ENCODE data around the gene KCTD4. TPM values are rescaled to one million over a fixed set of nuclear protein-coding genes. Genes with fewer than 3 reads are reported as not detected.

The KCTD4 gene
- total and polyA plus RNA-seq, 2 donors (not counting 3 experiments of a cell fraction or from before 2014, with no cell fraction given), result not detected

GRCh38 chr13:45238945-45239795 lies 38.3 kb upstream of the KCTD4 start:
- Histone ChIP-seq H3K9ac (replicated peaks; ENCODE audit: extremely low read depth, insufficient read depth, low read length) (no peak overlapping the region), H3K27me3 (ENCODE audit: control insufficient read depth in 2 of 2, insufficient read depth in 2 of 2, low read length in 2 of 2) (no peaks in the 10 kb centered on the region), H4K20me1 (replicated peaks; ENCODE audit: control insufficient read depth, extremely low read depth, insufficient read depth, low read length) (no peaks in the 10 kb centered on the region), H3K36me3 (ENCODE audit: control insufficient read depth in 2 of 2, extremely low read depth in 1 of 2, insufficient read depth in 2 of 2, low read length in 2 of 2) (no peaks in the 10 kb centered on the region), H3K79me2 (ENCODE audit: control insufficient read depth, insufficient read depth, low read length) (no peaks in the 10 kb centered on the region), H3K9me3 (replicated peaks; ENCODE audit: control insufficient read depth, insufficient read depth, low read length) (no peaks in the 10 kb centered on the region), H3K4me2 (ENCODE audit: insufficient read depth, low read length) (no peak overlapping the region), H3K27ac (ENCODE audit: insufficient read depth, low read depth, low read length) (no peak overlapping the region), H3K4me1 (ENCODE audit: control insufficient read depth, extremely low read depth, insufficient read depth, low read length) (no peaks in the 10 kb centered on the region), H3K4me3 (replicated peaks in 1 of 3; ENCODE audit: insufficient read depth in 1 of 3, low read depth in 1 of 3, low read length in 3 of 3) (no peak overlapping the region), H2AFZ (ENCODE audit: low read depth, low read length) (no peak overlapping the region), H3K9me1 (replicated peaks; ENCODE audit: control insufficient read depth, extremely low read depth, insufficient read depth, low read length) (no peaks in the 10 kb centered on the region)
- FAIRE-seq (no peak), DNase-seq (ENCODE audit: low read depth, low spot score) (no peak)
- CTCF ChIA-PET, result interaction anchor here (1.2 to 1.6 kb wide), 3 partner anchors 11 to 19 kb away, joined by 3 to 4 read pairs (median 3); no protein-coding TSS in a partner anchor
- dilution Hi-C loops (cut with MboI; ENCODE audit: extremely low pct_ligation_motif_present, low sequenced_read_pairs) (no loop called here), intact Hi-C loops (cut with micrococcal nuclease) (no loop called here)
- BruUV-seq (replicated peaks), result no TSS peak
- POLR2A ChIA-PET, result no interaction called here
- no peak for TF ChIP-seq JUN (IDR thresholded peaks at IDR 0.05; ENCODE audit: borderline replicate concordance, insufficient read depth, insufficient read length, low read depth)
- TF ChIP-seq, protein P1, sequence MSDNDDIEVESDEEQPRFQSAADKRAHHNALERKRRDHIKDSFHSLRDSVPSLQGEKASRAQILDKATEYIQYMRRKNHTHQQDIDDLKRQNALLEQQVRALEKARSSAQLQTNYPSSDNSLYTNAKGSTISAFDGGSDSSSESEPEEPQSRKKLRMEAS (IDR thresholded peaks at IDR 0.05; ENCODE audit: insufficient read depth, insufficient read length), result no peak
- no peak for TF ChIP-seq GATA2 (IDR thresholded peaks at IDR 0.05; ENCODE audit: insufficient read depth, insufficient read length, low read depth, low read length)

DNA sequence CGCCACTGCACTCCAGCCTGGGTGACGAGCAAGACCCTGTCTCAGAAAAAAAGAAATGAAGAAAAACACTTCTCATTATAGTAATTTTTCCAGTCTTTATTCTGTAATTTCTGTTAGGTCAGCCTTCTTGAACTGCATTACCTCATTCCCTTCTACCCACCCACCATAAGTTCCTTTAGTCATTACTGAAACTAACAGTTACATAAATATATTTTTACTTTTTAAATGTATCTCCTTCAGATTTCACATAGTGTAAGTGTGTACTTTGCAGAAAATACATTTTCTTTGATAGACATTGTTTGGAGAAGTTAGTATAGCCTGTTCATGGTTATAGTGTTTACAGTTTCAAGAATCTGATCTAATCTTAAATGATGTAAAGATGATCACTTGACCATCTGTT lies 31.7 kb upstream of the KCTD4 start:
- no peak for TF ChIP-seq GATA2 (IDR thresholded peaks at IDR 0.05; ENCODE audit: insufficient read depth, insufficient read length, low read depth, low read length)
- no peak for TF ChIP-seq FOS (IDR thresholded peaks at IDR 0.05; ENCODE audit: borderline replicate concordance, insufficient read depth, low read length)
- TF ChIP-seq, protein P1 (IDR thresholded peaks at IDR 0.05; ENCODE audit: insufficient read depth, insufficient read length), result no peak
- TF ChIP-seq, protein P2, sequence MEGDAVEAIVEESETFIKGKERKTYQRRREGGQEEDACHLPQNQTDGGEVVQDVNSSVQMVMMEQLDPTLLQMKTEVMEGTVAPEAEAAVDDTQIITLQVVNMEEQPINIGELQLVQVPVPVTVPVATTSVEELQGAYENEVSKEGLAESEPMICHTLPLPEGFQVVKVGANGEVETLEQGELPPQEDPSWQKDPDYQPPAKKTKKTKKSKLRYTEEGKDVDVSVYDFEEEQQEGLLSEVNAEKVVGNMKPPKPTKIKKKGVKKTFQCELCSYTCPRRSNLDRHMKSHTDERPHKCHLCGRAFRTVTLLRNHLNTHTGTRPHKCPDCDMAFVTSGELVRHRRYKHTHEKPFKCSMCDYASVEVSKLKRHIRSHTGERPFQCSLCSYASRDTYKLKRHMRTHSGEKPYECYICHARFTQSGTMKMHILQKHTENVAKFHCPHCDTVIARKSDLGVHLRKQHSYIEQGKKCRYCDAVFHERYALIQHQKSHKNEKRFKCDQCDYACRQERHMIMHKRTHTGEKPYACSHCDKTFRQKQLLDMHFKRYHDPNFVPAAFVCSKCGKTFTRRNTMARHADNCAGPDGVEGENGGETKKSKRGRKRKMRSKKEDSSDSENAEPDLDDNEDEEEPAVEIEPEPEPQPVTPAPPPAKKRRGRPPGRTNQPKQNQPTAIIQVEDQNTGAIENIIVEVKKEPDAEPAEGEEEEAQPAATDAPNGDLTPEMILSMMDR (IDR thresholded peaks at IDR 0.05; ENCODE audit: extremely low read depth in 1 of 2, insufficient read depth in 1 of 2, low read depth in 1 of 2, low read length in 2 of 2), result no peak
- no peak for TF ChIP-seq EZH2 (IDR thresholded peaks at IDR 0.05; ENCODE audit: borderline replicate concordance, low read depth, low read length, severe bottlenecking)
- TF ChIP-seq JUN (IDR thresholded peaks at IDR 0.05; ENCODE audit: borderline replicate concordance, insufficient read depth, insufficient read length, low read depth), result no peak
- Histone ChIP-seq H3K27ac (ENCODE audit: insufficient read depth, low read depth, low read length) (no peak overlapping the region), H3K4me1 (ENCODE audit: control insufficient read depth, extremely low read depth, insufficient read depth, low read length) (no peaks in the 10 kb centered on the region), H4K20me1 (replicated peaks; ENCODE audit: control insufficient read depth, extremely low read depth, insufficient read depth, low read length) (no peaks in the 10 kb centered on the region), H3K36me3 (ENCODE audit: control insufficient read depth in 2 of 2, extremely low read depth in 1 of 2, insufficient read depth in 2 of 2, low read length in 2 of 2) (no peaks in the 10 kb centered on the region), H3K4me2 (ENCODE audit: insufficient read depth, low read length) (no peak overlapping the region), H2AFZ (ENCODE audit: low read depth, low read length) (no peak overlapping the region), H3K4me3 (replicated peaks in 1 of 3; ENCODE audit: insufficient read depth in 1 of 3, low read depth in 1 of 3, low read length in 3 of 3) (no peak overlapping the region), H3K79me2 (ENCODE audit: control insufficient read depth, insufficient read depth, low read length) (no peaks in the 10 kb centered on the region), H3K9me1 (replicated peaks; ENCODE audit: control insufficient read depth, extremely low read depth, insufficient read depth, low read length) (no peaks in the 10 kb centered on the region), H3K9me3 (replicated peaks; ENCODE audit: control insufficient read depth, insufficient read depth, low read length) (no peaks in the 10 kb centered on the region), H3K27me3 (ENCODE audit: control insufficient read depth in 2 of 2, insufficient read depth in 2 of 2, low read length in 2 of 2) (no peaks in the 10 kb centered on the region), H3K9ac (replicated peaks; ENCODE audit: extremely low read depth, insufficient read depth, low read length) (no peak overlapping the region)
- intact Hi-C loops (cut with micrococcal nuclease), result no loop called here
- ChIA-PET POLR2A (no interaction called here), CTCF (interaction anchor here (0.6 to 2.9 kb wide), 4 partner anchors 9 to 72 kb away, joined by 3 to 14 read pairs (median 4); no protein-coding TSS in a partner anchor)
- DNase-seq (ENCODE audit: low read depth, low spot score) (no peak), FAIRE-seq (no peak)
- BruUV-seq (replicated peaks), result no TSS peak
- dilution Hi-C loops (cut with MboI; ENCODE audit: extremely low pct_ligation_motif_present, low sequenced_read_pairs), result no loop called here
